TTC549 (cell line): ENCODE results near the gene SCN9A.
"Not testable (repeated sequence)": the region's sequence is repeated elsewhere in the genome, so short reads cannot be mapped to it uniquely, and the experiment has no call there.

ENCODE experiments used
- FAIRE-seq: peaks from 2 replicates; lab custom pipeline; 2012; peaks lifted over from hg19 to GRCh38; lab: Jason Lieb, UNC

Gene SCN9A

DNA sequence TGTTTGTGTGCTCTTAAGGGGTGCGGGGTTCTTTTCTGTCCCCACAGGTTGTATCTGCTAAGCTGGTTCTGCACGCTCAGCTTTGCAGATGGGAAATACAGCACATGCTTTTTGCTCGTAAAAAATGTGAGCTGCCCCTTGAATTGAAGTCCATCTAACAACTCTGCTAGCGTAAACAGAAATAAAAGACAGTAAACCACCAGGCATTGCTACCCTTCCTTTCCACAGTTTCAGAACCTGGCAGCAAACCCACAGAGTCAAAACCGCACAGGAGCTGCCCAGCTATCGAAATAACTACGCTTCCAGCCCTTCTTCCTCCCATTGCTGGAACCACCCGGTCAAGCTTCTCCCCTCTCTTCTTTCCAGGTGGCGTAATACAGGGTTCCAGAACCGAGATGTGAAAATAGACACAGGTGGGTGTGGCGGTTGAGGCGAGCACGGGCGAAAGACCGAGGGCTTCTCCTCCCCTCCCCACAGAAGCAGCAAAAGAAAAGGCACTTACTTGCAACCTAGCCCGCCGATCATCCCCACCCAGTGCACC lies 479 bp downstream of the SCN9A start:
- no peak for FAIRE-seq

DNA sequence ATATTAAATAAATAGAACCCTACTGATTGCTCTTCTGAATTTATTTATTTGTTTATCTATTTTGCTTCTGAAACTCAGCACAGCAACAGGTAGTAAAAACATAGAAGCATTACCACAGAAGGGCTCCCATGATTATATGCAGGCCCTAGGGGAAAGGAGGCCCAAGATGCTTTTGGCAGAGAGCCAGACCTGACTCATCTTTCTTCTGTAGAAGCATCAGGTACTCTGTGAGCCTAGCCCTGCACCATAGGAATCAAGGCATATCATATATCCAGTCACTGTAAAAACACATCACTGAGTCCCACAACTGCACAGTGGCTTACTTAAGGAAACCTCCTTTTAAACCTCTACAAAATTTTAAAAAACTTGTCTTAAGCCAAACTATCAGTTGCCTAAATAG lies 1.8 kb downstream of the SCN9A start:
- FAIRE-seq, result no peak

GRCh38 chr2:166373539-166373938 lies 2.2 kb downstream of the SCN9A start:
- no peak for FAIRE-seq

DNA sequence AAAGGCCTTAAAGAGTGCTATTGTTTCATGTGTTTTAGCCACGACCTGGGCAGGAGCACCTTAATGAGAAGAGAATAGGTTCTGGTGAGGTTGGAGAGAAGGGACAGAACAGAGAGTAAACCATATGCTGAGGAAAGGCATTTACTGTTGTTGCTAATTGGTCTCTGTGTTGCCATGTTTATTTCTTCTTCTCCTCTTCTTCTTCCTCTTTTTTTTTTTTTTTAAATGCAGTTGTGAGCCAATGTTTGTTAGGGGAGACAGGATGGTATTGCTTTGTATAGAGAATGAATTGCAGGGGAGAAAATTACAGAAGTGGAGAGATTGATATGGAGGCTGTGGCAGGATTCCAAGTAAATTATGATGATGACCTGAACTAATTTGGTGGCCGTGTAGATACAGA lies 2.6 kb downstream of the SCN9A start:
- no peak for FAIRE-seq

DNA sequence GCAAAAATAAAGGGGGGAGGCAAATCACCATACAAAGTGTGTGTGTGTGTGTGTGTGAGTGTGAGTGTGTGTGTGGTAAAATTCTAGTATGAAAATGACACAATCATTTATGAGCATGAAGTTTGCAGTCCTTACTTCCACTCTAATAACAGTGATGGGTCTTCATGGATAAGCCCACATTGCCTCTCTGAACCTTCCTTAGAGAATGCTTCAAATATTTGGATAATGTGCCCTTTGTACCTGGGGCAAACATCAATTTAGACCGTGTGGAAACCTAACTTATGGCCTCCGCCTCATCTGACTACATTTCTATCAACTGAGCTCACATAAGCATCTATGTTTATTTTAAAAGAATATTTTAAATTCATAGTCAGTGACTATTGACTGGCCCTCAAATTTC lies 3.7 kb downstream of the SCN9A start:
- no peak for FAIRE-seq

DNA sequence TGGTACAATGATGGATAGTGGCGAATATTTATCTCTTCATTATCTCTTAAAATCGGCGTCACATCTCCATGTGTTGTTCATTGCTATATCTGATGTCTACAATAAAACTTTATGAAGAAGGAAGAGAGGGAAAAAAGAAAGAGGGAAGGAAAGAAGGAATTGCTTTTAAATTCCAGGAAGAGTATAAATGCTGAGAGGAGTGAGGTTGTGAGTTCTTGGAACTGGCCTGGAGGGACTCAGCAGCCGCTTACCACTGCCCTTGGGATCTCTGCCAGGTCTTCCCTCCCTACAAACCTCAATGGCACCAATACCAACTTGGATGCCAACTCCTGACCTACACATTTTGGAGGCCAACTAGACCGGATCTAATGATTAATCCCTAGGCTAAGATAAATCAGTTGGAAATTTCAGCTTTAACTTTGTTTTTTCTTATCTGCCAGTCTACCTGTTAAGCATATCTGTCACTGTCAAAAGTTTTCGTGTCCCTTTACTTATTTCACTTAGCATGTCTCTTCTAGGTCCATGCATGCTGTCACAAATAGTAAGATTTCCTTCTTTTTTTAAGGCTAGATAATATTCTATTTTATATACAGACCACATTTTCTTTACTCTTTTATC lies 9.8 kb downstream of the SCN9A start:
- no peak for FAIRE-seq

GRCh38 chr2:166365239-166365638 lies 10.5 kb downstream of the SCN9A start:
- FAIRE-seq, result no peak

DNA sequence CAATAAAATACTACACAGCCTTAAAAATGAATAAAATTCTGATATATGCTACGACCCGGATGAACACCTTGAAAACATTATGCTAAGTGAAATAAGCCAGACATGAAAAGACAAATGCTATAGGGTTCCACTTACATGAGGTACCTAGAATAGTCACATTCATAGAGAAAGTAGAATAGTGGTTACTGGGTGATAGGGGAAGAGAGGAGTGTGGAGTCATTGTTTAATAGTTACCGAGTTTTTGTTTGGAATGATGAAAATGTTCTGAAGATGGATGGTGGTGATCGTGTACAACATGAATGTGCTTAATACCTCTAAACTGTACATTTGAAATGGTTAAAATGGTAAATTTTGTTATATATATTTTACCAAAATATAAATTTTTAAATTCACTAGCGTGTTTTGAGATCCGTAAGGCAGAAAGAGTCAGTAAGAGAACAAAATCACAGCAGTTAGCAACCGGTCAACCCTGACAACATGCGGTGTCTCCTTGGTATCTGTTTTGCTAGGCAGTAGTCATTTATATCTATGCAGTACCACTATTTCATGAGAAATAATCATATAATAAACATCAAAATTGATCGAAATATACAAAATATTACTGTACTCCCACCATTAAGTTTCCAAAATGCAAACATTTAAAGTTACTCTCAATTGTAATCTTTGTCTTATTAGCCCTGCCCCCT lies 11.1 kb downstream of the SCN9A start:
- no peak for FAIRE-seq

DNA sequence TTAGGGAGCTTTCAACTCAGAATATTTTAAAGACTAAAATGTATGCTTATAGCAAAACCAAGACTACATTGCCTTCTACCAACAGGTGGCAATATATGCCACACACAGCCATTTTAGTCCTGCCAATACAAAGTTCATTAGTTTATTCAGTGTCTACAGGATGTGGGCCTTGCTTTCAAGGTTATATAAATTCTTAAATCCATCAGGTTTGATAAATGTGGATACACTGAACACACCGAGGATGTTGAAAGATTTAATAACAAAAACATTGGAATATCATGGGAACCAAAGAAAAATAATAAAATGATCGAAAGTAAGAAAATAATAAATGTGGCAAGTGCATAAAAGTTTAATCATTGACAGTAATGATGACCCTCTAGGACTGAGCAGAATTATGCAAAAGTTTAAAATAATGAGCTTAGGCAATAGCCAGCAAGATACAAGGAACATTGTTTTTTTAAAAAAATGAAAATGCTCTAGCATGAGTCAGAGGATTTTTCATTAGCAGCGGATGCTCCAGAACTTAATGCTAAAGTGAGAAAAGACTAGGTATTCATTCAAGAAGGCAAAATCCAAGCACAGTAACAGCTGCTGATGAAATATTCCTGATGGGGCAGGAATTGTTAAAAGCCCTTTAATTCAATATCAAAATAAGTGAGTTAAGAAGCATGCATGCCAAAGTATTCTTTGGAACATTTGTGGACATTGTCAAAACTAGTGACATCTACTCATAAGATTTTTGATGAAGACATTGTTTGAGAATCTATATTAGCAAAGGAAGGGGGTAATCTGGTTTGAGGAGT lies 14.2 kb downstream of the SCN9A start:
- peak; percentile 54 for FAIRE-seq

- no peak for FAIRE-seq
Observed at GRCh38 chr2:166360906-166361305, 14.8 kb downstream of the SCN9A start.

- FAIRE-seq, result no peak
Observed at GRCh38 chr2:166360426-166360825, 15.3 kb downstream of the SCN9A start.

- not testable (repeated sequence) for FAIRE-seq
Observed at GRCh38 chr2:166357950-166358321, 17.8 kb downstream of the SCN9A start.

- no peak for FAIRE-seq
Observed at GRCh38 chr2:166357068-166357949, 18.4 kb downstream of the SCN9A start.

GRCh38 chr2:166351319-166351718 lies 24.4 kb downstream of the SCN9A start:
- FAIRE-seq, result no peak

DNA sequence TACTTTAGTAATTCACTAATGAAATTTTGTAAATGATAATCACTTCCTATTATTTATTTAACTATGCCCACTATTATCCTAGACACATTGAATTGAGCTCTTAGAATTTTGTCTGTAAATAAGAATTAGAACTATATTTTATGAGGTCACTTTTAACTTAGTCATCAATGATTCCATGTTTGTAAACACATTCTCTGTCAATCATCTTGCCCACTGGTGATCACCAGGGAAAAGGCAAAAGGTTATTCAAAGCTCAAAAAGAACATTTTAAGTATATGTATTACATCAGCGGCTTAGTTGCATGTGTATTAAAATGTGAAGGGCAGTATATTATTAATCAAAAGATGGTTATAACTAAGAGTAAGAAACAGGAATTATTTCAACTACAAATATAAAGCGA lies 25.2 kb downstream of the SCN9A start:
- no peak for FAIRE-seq

GRCh38 chr2:166344286-166345113 lies 31.2 kb downstream of the SCN9A start:
- FAIRE-seq, result no peak

DNA sequence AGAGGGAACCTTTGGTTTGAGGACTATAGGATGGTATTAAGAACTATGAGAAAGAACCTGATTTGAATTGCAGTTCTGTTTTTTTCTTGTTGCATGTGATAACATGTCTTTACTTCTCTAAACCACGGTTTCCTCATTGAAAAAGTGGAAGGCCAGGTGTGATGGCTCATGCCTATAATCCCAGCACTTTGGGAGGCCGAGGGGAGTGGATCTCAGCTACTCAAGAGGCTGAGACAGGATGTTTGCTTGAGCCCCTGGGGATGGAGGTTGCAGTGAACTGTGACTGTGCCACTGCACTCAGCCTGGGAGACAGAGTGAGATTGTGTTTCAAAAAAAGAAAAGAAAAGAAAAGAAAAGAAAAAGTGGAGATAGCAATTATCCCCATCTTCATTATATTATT lies 32.3 kb downstream of the SCN9A start:
- no peak for FAIRE-seq

DNA sequence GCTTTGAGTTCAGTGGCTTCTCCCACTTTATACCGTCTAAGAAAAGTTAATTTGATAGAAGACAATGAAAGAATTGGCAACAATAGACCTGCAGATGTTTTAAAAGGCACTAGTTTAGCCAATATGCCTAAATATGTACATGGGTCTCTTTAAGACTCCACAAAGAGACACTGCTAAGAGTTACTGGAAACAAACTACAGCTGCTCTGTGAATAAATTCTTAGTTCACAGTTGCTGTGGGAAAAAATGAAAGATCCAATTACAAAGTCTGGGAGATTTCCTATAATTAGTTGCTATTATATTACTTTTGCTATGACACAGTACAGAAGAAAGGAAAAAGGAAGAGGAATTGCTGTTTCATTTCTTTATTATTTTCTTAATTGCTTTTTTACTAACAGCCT lies 34.3 kb downstream of the SCN9A start:
- FAIRE-seq, result no peak

DNA sequence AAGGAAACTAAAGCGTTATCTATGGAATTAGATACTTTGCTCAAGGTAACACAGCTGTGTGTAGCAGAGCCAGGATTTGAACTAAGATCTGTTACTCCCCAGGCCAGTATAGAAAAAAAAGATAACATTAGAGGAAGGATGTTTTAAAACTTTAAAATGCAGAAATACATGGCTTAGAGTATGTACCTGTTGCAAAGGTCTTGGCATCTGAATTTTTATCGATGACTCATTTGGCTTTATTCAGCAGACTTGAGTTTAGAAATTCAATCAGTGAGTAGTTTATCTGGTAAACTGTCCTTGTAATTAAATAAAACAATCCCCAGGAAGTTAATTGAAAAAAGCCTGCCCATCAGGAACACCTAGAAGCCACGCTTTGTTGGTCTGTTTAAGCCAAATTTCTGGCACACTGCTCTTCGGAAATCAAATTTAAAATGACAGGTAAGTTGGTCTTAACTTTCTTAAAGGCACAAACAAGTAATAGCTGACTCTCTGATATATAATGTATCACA lies 36.9 kb downstream of the SCN9A start:
- FAIRE-seq, result no peak

DNA sequence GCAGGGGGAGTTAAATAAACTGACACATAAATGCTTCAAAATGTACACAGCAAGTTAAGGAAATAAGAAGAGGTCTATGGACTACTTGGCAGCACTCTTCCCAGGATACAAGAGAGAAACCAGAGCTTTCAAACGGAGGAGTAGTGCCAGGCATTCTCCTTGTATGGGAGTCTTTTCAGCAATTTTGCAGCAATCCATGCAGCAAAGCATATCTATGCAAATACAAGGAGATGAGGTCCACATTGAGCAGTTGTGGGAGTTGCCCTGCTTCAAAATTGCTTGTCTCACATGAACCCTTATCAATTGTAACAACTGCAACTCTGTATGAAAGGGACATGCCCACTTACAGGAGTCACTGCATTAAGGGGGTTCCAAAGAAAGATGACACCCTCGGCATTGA lies 37.8 kb downstream of the SCN9A start:
- FAIRE-seq, result no peak

DNA sequence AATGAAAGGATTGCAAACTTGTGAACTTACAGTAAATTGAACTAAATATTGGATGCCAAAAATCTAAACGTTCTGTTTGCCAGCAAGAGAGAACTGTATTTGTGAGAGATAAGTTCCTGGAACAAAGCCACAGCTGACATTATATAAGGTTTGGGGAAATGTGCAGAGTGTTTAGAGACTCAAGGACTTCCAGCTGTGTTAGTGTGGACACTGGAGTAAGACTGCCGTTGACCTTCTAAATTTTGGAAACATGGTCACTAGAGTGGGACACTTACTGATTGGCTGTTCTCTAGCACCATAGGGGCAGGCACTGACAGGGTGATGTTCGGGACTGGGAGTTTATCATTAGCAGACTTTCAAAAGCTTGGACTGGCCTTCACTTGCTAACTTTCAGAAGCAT lies 40.5 kb downstream of the SCN9A start:
- FAIRE-seq, result no peak
